ENCODE data around the gene PARK7.
"Not testable (repeated sequence)": the region's sequence is repeated elsewhere in the genome, so short reads cannot be mapped to it uniquely, and the experiment has no call there.

PARK7 gene

GRCh38 chr1:7961216-7962013 lies at the start of gene PARK7:
PARK7 (plus strand) TSS chr1:7961711; CDS start chr1:7962786, 1,075 bp downstream.
- DNase-seq (ENCODE audit: low spot score) (peak; percentile 97), FAIRE-seq (peak; percentile 76)

GRCh38 chr1:7912145-7912544 lies 49.4 kb upstream of the PARK7 start:
- DNase-seq (ENCODE audit: low spot score) (no peak), FAIRE-seq (no peak)

- FAIRE-seq (no peak), DNase-seq (ENCODE audit: low spot score) (no peak)
Observed at GRCh38 chr1:7912743-7913557, 48.6 kb upstream of the PARK7 start.

- DNase-seq (ENCODE audit: low spot score) (no peak), FAIRE-seq (no peak)
Observed at GRCh38 chr1:7915826-7916500, 45.5 kb upstream of the PARK7 start.

GRCh38 chr1:7916501-7916830 lies 45.0 kb upstream of the PARK7 start:
- DNase-seq (ENCODE audit: low spot score): no peak
- no peak for FAIRE-seq

- not testable (repeated sequence) for DNase-seq (ENCODE audit: low spot score); FAIRE-seq
Observed at GRCh38 chr1:7917971-7918370, 43.5 kb upstream of the PARK7 start.

GRCh38 chr1:7919880-7920279 lies 41.6 kb upstream of the PARK7 start:
- no peak for DNase-seq (ENCODE audit: low spot score)
- no peak for FAIRE-seq

- FAIRE-seq: no peak
- DNase-seq (ENCODE audit: low spot score): no peak
Observed at GRCh38 chr1:7921796-7922195, 39.7 kb upstream of the PARK7 start.

GRCh38 chr1:7922301-7922700 lies 39.2 kb upstream of the PARK7 start:
- FAIRE-seq (no peak), DNase-seq (ENCODE audit: low spot score) (no peak)

- FAIRE-seq; DNase-seq (ENCODE audit: low spot score): not testable (repeated sequence)
Observed at GRCh38 chr1:7927061-7927460, 34.5 kb upstream of the PARK7 start.

GRCh38 chr1:7928247-7928646 lies 33.3 kb upstream of the PARK7 start:
- FAIRE-seq: no peak

GRCh38 chr1:7929637-7930036 lies 31.9 kb upstream of the PARK7 start:
- DNase-seq (ENCODE audit: low spot score) (no peak), FAIRE-seq (no peak)

More at GRCh38 chr1:7928247-7928646, 33.3 kb upstream of the PARK7 start:
- DNase-seq (ENCODE audit: low spot score): no peak

GRCh38 chr1:7930645-7931445 lies 30.7 kb upstream of the PARK7 start:
- FAIRE-seq: no peak
- no peak for DNase-seq (ENCODE audit: low spot score)

GRCh38 chr1:7931446-7931812 lies 30.1 kb upstream of the PARK7 start:
- no peak for DNase-seq (ENCODE audit: low spot score)
- FAIRE-seq: no peak

- FAIRE-seq (no peak), DNase-seq (ENCODE audit: low spot score) (no peak)
Observed at GRCh38 chr1:7932524-7933138, 28.9 kb upstream of the PARK7 start.

GRCh38 chr1:7938070-7938469 lies 23.4 kb upstream of the PARK7 start:
- FAIRE-seq (no peak), DNase-seq (ENCODE audit: low spot score) (no peak)

GRCh38 chr1:7940034-7940433 lies 21.5 kb upstream of the PARK7 start:
- DNase-seq (ENCODE audit: low spot score) (no peak), FAIRE-seq (no peak)

GRCh38 chr1:7940745-7941436 lies 20.6 kb upstream of the PARK7 start, which contains the start of gene TNFRSF9:
TNFRSF9 (minus strand) TSS chr1:7940839; CDS start chr1:7939994, 845 bp downstream.
- DNase-seq (ENCODE audit: low spot score) (peak; percentile 85), FAIRE-seq (peak; percentile 71)

GRCh38 chr1:7941437-7941793 lies 20.1 kb upstream of the PARK7 start:
- DNase-seq (ENCODE audit: low spot score) (peak; percentile 53), FAIRE-seq (peak; percentile 77)
